Adrenal gland (tissue), 5 donors: Measurements from ENCODE around the gene CORO1C.

Experiments used
- CTCF ChIP-seq, 6 experiments: fragments of 450-650 bp in 4 of 6; fragments of 200-600 bp in 2 of 6; sonication (generic) in 1 of 6; IDR thresholded peaks; 1 replicate in 5 of 6; 2 replicates in 1 of 6; pipeline versions ENCODE4 v1.5.1 to v1.8.0; 2016 to 2021; ENCODE audit warnings: antibody characterized with exemption in 6 of 6, mild to moderate bottlenecking in 2 of 6, moderate library complexity in 1 of 6
- POLR2A ChIP-seq, 2 donors: fragments of 450-650 bp; IDR thresholded peaks; one replicate each; pipeline ENCODE4 v1.6.1; 2017; ENCODE audit warnings: antibody characterized with exemption in 2 of 2, mild to moderate bottlenecking in 2 of 2, moderate library complexity in 1 of 2
- donor health status: DM: no; HTN: no; CAD: no.

- no peak for TF ChIP-seq CTCF (IDR thresholded peaks at IDR 0.05)
- TF ChIP-seq POLR2A (IDR thresholded peaks at IDR 0.05), result no peak
Measured at GRCh38 chr12:108621161-108621560, 110.2 kb downstream of the CORO1C start.
